HG03520 (cell line): ENCODE data around the gene HMOX2.
A peak's percentile ranks its signal among the peaks of the same experiment; 100 is the strongest.

Experiments used
- ATAC-seq: cut with Tn5 transposase; IDR thresholded peaks from one replicate; pipeline ENCODE4 v1.9.1; 2021; ENCODE audit warnings: mild to moderate bottlenecking, moderate library complexity; ENCODE audit not compliant: unreplicated experiment

Gene HMOX2

DNA sequence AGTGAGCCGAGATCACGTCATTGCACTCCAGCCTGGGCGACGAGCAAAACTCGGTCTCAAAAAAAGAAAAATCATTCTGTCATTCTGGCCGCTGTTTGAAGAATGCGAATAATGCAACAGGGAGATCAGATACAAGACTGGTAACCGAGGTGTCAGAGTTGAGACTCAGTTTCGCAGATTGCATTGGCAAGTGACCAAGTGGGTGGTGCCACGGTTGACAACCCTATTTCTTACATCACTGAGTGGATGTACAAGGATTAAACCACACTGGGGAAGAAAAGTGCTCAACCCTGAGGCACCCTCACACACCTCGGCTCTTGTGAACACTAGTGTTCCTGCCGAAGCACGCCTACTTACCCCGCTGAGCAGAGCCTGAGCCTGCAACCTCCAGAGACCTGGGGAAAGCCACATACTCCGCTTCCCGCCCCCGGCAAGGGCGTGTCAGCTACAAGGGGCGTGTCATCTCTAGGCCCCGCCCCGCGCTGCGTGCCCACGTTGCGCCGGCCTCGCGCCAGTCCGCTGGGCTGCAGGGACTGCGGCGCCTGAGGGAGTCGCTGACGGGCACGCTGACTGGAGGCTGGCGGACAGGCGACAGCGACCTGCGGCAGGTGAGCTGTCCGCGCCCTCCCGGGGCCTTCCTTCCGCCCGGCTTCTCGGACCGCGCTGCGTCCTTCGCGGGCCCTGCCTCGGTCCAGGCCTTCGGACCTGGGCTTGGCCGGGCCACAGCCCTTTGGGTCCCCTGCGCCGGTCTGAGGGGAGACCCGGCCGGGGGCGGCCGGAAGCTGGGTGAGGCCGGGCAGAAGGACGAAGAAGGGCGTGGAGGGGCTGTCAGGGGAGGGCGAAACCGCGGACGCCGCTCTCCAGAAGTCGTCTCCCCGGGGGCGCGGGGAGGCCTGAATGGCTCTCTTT, at the start of gene HMOX2:
TSS of gene HMOX2 (plus strand) at position 519 of the 909 bp plus-strand sequence. CDS start 29,127 bp downstream, outside the sequence.
- ATAC-seq, result peak; percentile 73

DNA sequence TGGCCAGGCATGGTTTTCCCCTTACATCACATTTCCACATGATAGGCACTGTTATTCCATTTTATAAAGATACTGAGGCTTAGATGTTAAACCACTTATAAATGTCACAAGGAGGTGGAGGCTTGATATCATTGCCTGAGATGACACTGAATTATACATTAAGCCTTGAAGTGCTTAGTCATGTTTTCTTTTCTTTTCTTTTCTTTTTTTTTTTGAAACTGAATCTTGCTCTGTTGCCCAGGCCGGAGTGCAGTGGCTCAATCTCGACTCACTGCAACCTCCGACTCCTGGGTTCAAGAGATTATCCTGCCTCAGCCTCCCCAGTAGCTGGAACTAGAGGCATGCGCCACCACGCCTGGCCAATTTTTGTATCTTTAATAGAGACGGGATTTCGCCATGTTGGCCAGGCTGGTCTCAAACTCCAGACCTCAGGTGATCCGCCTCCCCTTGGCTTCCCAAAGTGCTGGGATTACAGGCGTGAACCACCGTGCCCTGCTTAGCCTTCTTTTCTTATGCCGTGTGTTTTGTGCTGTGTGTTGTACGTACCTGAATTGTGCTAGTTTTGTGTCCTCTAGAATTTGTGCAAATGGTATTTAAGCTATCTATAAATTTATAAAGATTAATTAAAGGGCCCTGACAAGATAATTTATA, 49.4 kb upstream of the HMOX2 start:
- no peak for ATAC-seq

GRCh38 chr16:4428500-4428899, 47.7 kb upstream of the HMOX2 start:
- ATAC-seq, result no peak

DNA sequence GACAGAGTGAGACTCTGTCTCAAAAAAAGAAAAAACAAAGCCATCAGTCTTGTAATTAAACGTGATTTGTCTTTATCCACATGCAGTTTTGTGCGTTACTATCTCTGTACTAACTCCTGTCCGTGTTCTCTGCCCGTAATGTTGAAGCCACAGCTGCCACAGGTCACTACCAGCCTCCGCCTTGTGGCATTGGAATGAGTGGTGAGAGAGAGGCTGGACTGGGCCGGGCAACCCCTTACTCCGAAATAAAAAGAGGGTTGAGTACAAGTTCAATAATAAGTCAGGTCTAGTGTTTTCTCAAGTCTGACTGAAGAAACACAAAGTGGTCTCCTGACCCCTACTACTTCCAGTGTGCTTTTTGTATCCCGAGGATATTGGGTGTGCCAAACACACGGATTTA, 45.2 kb upstream of the HMOX2 start:
- ATAC-seq, result no peak

GRCh38 chr16:4433228-4433627, 43.0 kb upstream of the HMOX2 start:
- no peak for ATAC-seq

DNA sequence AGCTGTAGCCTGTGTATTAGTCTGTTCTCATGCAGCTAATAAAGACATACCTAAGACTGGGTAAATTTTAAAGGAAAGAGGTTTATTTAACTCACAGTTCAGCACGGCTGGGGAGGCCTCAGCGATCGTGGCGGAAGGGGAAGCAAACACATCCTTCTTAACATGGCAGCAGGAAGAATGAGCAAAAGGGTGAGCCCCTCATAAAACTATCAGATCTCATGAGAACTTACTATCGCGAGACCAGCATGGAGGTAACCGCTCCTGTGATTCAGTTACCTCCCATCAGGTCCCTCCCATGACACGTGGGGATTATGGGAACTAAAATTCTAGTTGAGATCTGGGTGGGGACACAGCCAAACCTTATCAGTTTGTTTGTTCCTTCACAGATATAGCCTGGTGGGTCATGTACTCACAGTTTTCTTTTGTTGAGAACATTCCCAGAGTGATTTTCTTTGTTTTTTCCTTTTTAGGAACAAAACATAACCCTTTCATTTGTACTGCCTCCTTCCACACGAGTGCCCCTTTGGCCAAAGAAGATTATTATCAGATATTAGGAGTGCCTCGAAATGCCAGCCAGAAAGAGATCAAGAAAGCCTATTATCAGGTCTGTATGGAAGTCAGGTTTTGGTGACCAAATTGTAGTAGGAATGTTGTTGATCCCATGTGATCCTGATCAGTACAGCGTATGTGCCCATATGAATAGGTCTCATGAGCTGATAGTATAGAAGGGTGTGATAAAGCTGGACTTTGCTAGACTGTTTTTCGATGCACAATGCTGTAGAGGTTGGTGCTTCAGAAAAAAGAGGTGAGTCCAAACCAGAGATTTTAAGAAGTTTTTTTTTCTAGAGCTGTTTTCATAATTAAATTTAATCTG, 42.0 kb upstream of the HMOX2 start:
- ATAC-seq, result no peak

GRCh38 chr16:4435337-4436067, 40.7 kb upstream of the HMOX2 start:
- no peak for ATAC-seq

- ATAC-seq, result no peak
Observed at GRCh38 chr16:4437366-4437765, 38.8 kb upstream of the HMOX2 start.

DNA sequence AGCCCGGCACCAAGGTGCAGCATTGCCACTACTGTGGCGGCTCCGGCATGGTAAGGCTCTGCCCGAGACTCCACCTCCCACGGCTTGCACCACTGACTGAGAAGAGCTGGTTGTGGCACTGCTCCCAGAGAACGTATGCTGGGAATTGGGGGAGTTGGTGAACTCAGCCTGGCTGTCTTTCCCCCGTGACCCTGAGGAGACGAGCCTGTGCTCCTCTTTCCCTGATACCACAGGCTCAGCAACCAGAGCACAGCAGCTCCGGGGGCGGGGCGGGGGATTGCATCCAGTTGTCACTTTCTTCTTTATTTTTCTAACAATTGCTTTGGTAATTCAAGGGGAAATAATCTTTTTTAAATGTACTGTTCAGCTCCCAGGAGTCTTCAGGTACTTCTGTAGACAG, 33.8 kb upstream of the HMOX2 start:
- ATAC-seq, result no peak

DNA sequence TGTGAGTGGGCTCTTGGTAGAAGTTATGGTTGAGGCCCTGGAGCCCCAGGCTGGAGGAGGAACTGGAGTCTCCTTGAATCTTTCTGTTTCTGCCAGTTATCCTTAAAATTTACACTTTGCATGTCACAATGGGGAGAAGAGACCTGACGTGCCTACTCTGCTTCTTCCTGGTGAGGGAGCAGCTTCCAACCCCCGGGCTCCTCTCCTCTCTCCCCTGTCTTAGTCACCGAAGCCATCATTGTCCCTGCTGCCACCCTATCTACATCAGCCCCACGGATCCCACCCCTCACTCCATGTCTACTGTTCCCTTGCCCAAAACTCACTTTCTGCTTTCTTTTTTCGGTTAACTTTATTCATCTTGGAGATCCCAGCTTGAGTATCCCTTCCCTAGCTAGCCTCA, 32.9 kb upstream of the HMOX2 start:
- no peak for ATAC-seq

DNA sequence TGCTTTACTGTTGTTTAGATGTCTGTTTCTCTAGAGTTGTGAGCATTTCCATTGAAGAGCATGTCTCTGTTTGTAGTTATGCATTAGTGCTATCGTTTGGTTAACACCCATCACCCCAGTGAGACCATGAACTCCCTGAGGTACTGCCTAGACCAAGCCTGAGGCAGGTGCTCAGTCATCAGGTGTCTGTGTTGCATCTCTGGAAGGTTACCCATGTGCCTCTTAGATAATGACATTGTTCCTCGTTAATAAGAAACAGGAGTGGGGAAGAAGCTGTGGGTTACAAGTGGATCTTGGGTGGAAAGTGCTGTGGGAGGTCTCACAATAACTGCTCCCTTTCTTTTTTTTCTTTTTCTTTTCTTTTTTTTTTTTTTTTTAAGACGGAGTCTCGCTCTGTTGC, 32.2 kb upstream of the HMOX2 start:
- ATAC-seq, result no peak

DNA sequence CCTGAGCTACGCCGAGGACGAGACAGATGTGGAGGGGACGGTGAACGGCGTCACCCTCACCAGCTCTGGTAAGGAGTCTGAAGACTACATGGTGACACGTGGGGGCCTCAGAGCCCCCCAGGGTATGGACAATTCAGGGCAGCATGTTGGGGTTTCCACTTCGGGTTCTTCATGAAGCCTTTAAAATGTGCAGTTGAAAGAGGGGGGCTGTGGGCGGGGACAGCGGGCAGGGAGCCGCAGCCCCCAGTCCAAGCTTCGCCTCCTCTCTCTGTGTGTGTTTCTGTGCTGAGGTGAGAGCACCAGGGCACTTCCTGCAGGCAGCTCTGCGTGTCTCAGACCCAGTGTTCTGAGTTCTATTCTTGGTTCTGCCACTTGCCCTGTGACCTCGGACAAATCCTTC, 25.8 kb upstream of the HMOX2 start:
- ATAC-seq, result no peak

DNA sequence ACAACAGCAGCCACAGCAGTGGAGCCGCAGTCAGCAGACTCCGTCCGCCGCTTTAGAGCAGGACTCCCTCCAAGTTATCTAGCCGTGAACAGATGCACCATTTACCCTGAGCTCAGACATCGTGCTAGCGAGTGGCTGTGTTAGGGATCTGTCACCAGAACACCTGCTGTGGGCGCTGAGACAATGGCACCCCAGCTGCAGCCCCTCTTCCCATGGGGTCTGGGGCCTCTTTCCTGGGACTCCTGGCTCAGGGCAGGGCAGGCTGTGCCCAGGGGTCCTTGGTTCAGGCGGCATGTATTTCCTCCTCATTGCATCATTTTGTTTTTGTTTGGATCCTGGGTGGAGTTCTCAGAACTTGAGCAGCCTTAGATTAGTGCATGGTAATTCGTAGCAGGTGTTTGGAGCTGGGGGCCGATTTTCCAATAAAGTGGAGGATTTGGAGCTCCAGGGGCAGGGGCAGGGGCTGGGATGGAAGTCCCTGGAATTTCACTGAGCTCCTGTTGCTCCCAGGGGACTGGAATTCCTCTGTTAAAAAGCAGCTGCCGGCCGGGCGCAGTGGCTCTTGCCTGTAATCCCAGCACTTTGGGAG, 25.2 kb upstream of the HMOX2 start:
- no peak for ATAC-seq

DNA sequence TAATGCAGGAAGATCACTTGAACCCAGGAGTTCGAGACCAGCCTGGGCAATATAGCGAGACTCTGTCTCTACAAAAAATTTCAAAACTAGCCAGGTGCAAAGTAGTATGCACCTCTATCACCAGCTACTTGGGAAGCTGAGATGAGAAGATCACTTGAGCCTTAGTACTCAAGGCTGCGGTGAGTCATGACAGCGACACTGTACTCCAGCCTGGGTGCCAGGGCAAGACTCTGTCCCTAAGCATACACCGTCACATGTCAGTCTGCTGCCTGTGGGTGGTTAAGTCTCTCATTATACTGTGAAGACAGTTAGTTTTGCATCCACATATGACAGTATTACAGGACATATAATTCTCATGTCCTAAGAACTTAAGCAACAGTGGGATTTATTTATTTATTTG, 23.5 kb upstream of the HMOX2 start:
- ATAC-seq, result no peak

DNA sequence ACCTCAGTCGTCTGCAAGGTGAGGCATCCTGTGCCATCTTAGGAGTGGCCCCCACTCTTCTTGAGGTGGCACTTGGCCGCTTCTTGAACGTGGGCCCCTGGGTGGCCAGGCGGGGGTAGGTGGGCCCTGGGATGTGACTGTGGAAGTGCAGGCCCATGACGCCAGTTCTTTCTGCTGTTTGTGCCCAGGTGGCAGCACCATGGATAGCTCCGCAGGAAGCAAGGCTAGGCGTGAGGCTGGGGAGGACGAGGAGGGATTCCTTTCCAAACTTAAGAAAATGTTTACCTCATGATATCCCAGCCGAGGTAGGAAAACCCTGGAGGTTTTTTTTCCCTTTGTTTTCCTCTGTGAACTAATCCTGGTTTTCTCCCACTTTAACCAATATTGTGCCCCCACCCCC, 21.6 kb upstream of the HMOX2 start:
- ATAC-seq, result no peak

DNA sequence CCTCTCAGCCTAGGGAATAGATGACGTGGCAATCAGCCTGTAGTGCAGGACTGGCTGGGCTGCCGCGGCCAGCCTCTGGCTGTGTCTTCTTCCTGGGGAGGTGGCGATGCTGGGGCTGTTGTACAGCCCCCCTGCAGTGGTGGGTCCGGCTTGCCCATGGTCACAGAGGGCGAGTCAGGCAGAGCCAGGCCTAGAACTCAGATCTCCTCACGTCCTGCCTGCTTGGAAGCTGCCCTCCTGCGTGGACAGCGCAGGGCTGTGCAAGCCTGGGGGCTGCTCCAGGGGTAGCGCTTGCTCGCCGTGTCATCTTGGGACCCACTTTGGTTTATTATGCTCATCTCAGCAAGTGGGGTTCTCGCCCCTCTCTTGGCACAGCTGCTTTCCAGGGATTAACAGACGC, 21.1 kb upstream of the HMOX2 start:
- no peak for ATAC-seq

DNA sequence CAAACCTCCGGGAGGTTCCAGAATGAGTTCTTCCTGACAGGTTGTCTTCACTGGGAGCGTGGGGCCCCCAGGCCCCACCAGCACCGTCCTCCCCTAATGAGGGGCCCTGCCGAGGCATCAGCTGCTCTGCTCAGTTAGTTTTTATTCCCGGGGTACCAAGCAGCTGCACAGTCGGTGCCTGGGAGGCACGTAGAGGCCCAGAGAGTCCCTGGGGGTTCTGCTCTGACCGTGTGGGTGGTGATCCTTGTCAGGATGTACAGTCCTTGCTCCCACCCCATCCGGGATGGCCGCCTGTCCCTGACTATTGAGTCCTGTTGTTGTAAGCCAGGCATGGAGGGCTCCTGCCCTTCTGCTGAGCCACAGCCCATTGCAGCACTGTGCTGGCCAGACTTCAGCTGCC, 20.2 kb upstream of the HMOX2 start:
- ATAC-seq, result no peak

- no peak for ATAC-seq
Observed at GRCh38 chr16:4460936-4461249, 15.3 kb upstream of the HMOX2 start.

DNA sequence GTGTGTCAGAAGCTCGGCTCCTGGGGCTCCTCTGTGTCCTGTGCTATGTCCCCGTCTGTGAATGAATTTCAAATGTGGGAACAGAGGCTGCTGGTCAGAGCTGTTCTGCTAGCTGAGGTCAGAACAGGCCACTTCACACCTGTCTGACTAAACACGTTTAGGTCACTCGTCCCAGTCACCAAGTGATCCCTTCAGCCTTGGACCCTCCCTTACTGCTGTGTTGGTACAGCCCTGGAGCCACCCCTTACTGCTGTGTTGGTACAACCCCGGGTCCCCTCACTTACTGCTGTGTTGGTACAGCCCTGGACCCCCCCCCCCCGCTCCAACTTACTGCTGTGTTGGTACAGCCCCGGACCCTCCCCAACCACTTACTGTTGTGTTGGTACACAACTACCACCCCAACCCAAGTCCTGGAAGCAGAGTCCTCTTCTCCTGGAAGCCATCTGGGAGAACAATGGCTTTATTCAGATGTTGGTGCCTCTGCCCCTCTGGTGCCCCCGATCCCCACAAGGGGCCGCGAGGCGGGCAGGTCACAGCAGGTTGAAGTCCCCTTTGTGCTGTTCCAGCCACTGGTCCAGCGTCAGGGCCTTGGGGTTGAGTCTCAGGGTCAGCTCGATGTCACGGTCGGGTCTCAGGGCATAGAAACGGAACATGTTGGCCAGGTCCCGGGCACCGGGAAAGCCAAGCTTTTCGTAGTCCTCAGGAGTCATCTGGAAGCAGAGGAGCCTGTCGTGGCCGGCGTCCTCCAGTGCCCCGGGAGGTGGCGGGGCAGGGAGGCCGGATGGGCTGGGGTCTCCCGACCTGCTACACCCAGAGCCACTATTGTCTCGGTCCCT, 14.7 kb upstream of the HMOX2 start:
- ATAC-seq, result no peak
